Measurements from ENCODE around the gene UBE2I. TPM values are rescaled to one million over a fixed set of nuclear protein-coding genes. Genes with fewer than 3 reads are reported as not detected.

The UBE2I gene
- total and polyA plus RNA-seq, 2 donors (not counting 1 experiment from before 2014, with no cell fraction given) = 42.1 to 142 TPM

DNA sequence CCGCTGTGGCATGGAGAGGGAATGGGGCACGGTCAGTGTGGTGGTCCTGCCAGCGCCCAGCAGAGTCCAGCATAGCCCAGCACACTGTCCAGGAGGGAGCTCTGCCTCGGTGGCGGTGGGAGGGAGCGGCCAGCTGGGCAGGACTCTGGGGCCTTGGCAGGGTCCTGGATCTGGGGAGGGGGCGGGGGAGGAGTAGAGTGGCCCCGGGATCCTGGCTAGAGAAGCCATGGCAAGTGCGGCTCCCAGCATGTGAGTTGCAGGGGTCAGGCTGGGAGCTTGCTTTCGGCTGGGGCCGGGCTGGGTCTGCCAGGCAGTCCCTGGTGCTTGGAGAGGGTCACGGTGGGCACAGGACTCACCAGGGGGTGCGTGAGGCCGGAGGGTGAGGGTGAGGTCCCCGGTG lies 46.2 kb downstream of the UBE2I start:
- TF ChIP-seq, protein P1, sequence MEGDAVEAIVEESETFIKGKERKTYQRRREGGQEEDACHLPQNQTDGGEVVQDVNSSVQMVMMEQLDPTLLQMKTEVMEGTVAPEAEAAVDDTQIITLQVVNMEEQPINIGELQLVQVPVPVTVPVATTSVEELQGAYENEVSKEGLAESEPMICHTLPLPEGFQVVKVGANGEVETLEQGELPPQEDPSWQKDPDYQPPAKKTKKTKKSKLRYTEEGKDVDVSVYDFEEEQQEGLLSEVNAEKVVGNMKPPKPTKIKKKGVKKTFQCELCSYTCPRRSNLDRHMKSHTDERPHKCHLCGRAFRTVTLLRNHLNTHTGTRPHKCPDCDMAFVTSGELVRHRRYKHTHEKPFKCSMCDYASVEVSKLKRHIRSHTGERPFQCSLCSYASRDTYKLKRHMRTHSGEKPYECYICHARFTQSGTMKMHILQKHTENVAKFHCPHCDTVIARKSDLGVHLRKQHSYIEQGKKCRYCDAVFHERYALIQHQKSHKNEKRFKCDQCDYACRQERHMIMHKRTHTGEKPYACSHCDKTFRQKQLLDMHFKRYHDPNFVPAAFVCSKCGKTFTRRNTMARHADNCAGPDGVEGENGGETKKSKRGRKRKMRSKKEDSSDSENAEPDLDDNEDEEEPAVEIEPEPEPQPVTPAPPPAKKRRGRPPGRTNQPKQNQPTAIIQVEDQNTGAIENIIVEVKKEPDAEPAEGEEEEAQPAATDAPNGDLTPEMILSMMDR (conservative IDR thresholded peaks at IDR 0.05 in 1 of 2, IDR thresholded peaks at IDR 0.05 in 1 of 2; ENCODE audit: low read depth in 1 of 2, low read length in 2 of 2) = no peak
- no peak for TF ChIP-seq EZH2 (IDR thresholded peaks at IDR 0.05; ENCODE audit: low read length, missing control alignments)
- Histone ChIP-seq H2AFZ (ENCODE audit: low read length) (no peak overlapping the region), H3K4me1 (ENCODE audit: control insufficient read depth, extremely low read depth, insufficient read depth, low read length) (peaks cover 2% of the 10 kb centered on the region), H3K27me3 (ENCODE audit: control insufficient read depth, insufficient read depth, low read length) (no peaks in the 10 kb centered on the region), H3K4me2 (ENCODE audit: extremely low read depth, insufficient read depth, low read length) (no peak overlapping the region), H3K27ac (ENCODE audit: insufficient read depth, low read length) (no peak overlapping the region), H3K9ac (ENCODE audit: insufficient read depth, low read length) (no peak overlapping the region), H3K9me3 (ENCODE audit: control insufficient read depth, insufficient read depth, low read depth, low read length) (no peaks in the 10 kb centered on the region), H3K4me3 (replicated peaks in 1 of 4; ENCODE audit: control extremely low read depth in 1 of 4, insufficient read depth in 1 of 4, low read depth in 3 of 4, low read length in 4 of 4) (no peak overlapping the region), H4K20me1 (ENCODE audit: control insufficient read depth, extremely low read depth, insufficient read depth, low read length) (no peaks in the 10 kb centered on the region), H3K36me3 (ENCODE audit: control insufficient read depth, insufficient read depth, low read length) (no peaks in the 10 kb centered on the region), H3K79me2 (ENCODE audit: control insufficient read depth, insufficient read depth, low read length) (peaks cover 56% of the 10 kb centered on the region)
- no peak for DNase-seq (ENCODE audit: low read depth in 2 of 2)

DNA sequence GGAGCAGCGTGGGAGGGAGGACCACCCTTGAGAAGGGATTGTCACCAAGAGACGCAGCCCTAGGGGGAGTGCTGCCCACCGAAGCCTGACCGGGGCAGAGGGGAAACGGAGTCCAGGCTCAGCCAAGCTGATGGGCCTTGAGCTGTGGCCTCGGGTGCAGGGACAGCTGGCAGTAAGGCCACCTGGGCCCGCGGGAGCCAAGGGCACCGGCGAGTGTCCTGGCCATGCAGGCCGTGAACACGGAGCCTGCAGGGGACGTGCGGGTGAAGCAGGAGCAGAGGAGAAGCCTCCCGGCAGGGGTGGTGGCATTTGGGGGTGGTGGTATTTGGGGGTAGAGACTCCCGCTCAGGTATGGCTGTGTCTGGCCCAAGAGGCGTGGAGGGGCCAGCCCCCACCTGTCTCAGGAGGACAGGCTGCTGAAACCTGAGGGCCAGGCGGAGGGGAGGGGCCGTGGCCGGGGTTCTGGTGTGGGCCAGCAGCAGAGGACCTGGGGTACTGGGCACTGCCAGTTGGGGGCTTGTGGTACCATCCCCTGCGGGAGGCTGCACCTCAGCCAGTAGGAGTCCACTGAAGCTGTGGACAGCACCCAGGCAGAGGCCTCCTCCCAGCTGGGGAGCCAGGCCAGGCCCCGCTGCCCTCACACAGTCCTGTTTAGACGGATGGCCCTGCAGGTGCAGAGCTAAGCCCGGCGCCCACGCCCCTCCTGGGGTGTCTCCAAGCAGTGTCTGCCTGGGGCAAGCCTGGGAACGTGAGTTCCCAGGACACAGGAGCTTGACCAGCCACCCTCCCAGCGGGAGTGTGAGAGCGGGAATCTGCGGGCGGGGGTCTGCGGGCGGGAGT lies 46.8 kb downstream of the UBE2I start:
- TF ChIP-seq, protein P1 (conservative IDR thresholded peaks at IDR 0.05 in 1 of 2, IDR thresholded peaks at IDR 0.05 in 1 of 2; ENCODE audit: low read depth in 1 of 2, low read length in 2 of 2) = no peak
- TF ChIP-seq EZH2 (IDR thresholded peaks at IDR 0.05; ENCODE audit: low read length, missing control alignments) = no peak
- no peaks in the 10 kb centered on the region for H3K36me3 ChIP-seq (ENCODE audit: control insufficient read depth, insufficient read depth, low read length)
- H3K9ac ChIP-seq (ENCODE audit: insufficient read depth, low read length) = no peak overlapping the region
- H3K27ac ChIP-seq (ENCODE audit: insufficient read depth, low read length) = no peak overlapping the region
- no peaks in the 10 kb centered on the region for H4K20me1 ChIP-seq (ENCODE audit: control insufficient read depth, extremely low read depth, insufficient read depth, low read length)
- DNase-seq (ENCODE audit: low read depth in 2 of 2) = no peak
- no peak overlapping the region for H3K4me3 ChIP-seq (replicated peaks in 1 of 4; ENCODE audit: control extremely low read depth in 1 of 4, insufficient read depth in 1 of 4, low read depth in 3 of 4, low read length in 4 of 4)
- H2AFZ ChIP-seq (ENCODE audit: low read length) = no peak overlapping the region
- no peaks in the 10 kb centered on the region for H3K27me3 ChIP-seq (ENCODE audit: control insufficient read depth, insufficient read depth, low read length)
- H3K4me1 ChIP-seq (ENCODE audit: control insufficient read depth, extremely low read depth, insufficient read depth, low read length) = no peaks in the 10 kb centered on the region
- H3K4me2 ChIP-seq (ENCODE audit: extremely low read depth, insufficient read depth, low read length) = no peak overlapping the region
- H3K9me3 ChIP-seq (ENCODE audit: control insufficient read depth, insufficient read depth, low read depth, low read length) = no peaks in the 10 kb centered on the region
- peaks cover 49% of the 10 kb centered on the region for H3K79me2 ChIP-seq (ENCODE audit: control insufficient read depth, insufficient read depth, low read length)

DNA sequence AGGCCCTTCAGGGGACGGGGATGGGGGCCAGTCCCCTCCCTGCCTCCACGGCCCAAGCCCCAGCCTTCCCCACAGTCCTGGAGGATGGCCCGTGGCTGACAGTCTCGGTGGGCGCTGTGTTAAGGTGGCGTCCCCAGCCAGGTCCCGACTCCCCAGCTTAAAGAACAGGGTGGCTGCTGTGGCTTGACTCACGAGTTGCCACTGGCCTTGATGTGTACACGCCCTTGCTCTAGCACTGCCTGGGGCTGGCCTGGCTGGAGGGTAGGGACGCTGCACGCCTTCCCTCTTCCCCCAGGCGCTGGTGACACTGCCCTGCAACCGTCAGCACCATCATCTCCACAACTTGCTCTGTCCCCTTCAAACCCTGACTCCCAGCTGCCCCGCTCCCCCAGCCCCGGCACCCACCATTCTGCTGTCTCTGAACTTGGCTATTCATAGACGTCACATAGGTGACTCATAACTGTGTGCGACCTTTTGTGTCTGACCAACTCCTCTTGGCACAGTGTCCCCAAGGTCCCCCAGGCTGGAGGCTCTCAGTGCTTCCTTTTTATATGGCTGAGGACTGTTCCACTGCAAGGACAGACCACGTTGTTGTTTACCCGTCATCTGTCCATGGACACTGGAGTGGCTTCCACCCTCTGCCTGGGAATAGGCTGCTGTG lies 48.6 kb downstream of the UBE2I start:
- Histone ChIP-seq H3K79me2 (ENCODE audit: control insufficient read depth, insufficient read depth, low read length) (peaks cover 34% of the 10 kb centered on the region), H3K4me3 (replicated peaks in 1 of 4; ENCODE audit: control extremely low read depth in 1 of 4, insufficient read depth in 1 of 4, low read depth in 3 of 4, low read length in 4 of 4) (no peak overlapping the region), H2AFZ (ENCODE audit: low read length) (no peak overlapping the region), H3K9me3 (ENCODE audit: control insufficient read depth, insufficient read depth, low read depth, low read length) (no peaks in the 10 kb centered on the region), H3K27ac (ENCODE audit: insufficient read depth, low read length) (no peak overlapping the region), H3K9ac (ENCODE audit: insufficient read depth, low read length) (no peak overlapping the region), H3K36me3 (ENCODE audit: control insufficient read depth, insufficient read depth, low read length) (peaks cover 8% of the 10 kb centered on the region), H3K27me3 (ENCODE audit: control insufficient read depth, insufficient read depth, low read length) (no peaks in the 10 kb centered on the region), H3K4me1 (ENCODE audit: control insufficient read depth, extremely low read depth, insufficient read depth, low read length) (no peaks in the 10 kb centered on the region), H3K4me2 (ENCODE audit: extremely low read depth, insufficient read depth, low read length) (no peak overlapping the region), H4K20me1 (ENCODE audit: control insufficient read depth, extremely low read depth, insufficient read depth, low read length) (no peaks in the 10 kb centered on the region)
- no peak for TF ChIP-seq EZH2 (IDR thresholded peaks at IDR 0.05; ENCODE audit: low read length, missing control alignments)
- TF ChIP-seq, protein P1 (conservative IDR thresholded peaks at IDR 0.05 in 1 of 2, IDR thresholded peaks at IDR 0.05 in 1 of 2; ENCODE audit: low read depth in 1 of 2, low read length in 2 of 2) = no peak
- no peak for DNase-seq (ENCODE audit: low read depth in 2 of 2)

Data from fibroblast of lung (primary cell).